GM23248 (cell line): ENCODE data around the gene ZMAT3. TPM values are rescaled to one million over a fixed set of nuclear protein-coding genes. Genes with fewer than 3 reads are reported as not detected.
"Not testable (repeated sequence)": the region's sequence is repeated elsewhere in the genome, so short reads cannot be mapped to it uniquely, and the experiment has no call there.

Experiments used
- DNase-seq: peaks from one replicate; pipeline ENCODE4 v3.0.0-alpha.2; 2015
- H2AFZ ChIP-seq: fragments of 200-600 bp; sonication (generic); 2 replicates; pipeline ENCODE4 v1.6.1; 2016; ENCODE audit warnings: antibody characterized with exemption
- H3F3A ChIP-seq: fragments of 200-600 bp; sonication (generic); 2 replicates; pipeline ENCODE4 v1.6.1; 2016; ENCODE audit warnings: mild to moderate bottlenecking, antibody characterized with exemption, mixed run types; ENCODE audit not compliant: insufficient read depth
- H3K27ac ChIP-seq: fragments of 200-600 bp; sonication (generic); 2 replicates; pipeline ENCODE4 v1.5.1; 2016; ENCODE audit warnings: mild to moderate bottlenecking
- H3K27me3 ChIP-seq: fragments of 200-600 bp; sonication (generic); replicated peaks from 2 replicates; pipeline ENCODE4 v1.6.1; 2016; ENCODE audit warnings: mild to moderate bottlenecking; ENCODE audit not compliant: insufficient read depth
- H3K36me3 ChIP-seq: fragments of 200-600 bp; sonication (generic); 2 replicates; pipeline ENCODE4 v1.6.1; 2016; ENCODE audit warnings: low read depth, mild to moderate bottlenecking
- H3K4me1 ChIP-seq: fragments of 200-600 bp; sonication (generic); 2 replicates; pipeline ENCODE4 v1.6.1; 2016; ENCODE audit warnings: mild to moderate bottlenecking; ENCODE audit not compliant: insufficient read depth
- H3K4me2 ChIP-seq: fragments of 200-600 bp; sonication (generic); one replicate; pipeline ENCODE4 v1.6.1; 2016; ENCODE audit warnings: mild to moderate bottlenecking; ENCODE audit not compliant: unreplicated experiment
- H3K4me3 ChIP-seq: fragments of 200-600 bp; sonication (generic); 2 replicates; pipeline ENCODE4 v1.5.1; 2016; ENCODE audit warnings: mild to moderate bottlenecking
- H3K79me2 ChIP-seq: fragments of 200-600 bp; sonication (generic); 2 replicates; pipeline ENCODE4 v1.6.1; 2016; ENCODE audit warnings: mild to moderate bottlenecking; ENCODE audit not compliant: insufficient read depth
- H3K9ac ChIP-seq: fragments of 200-600 bp; sonication (generic); 2 replicates; pipeline ENCODE4 v1.6.1; 2016; ENCODE audit warnings: mild to moderate bottlenecking
- H3K9me2 ChIP-seq: fragments of 200-600 bp; sonication (generic); 2 replicates; pipeline ENCODE4 v1.6.1; 2016; ENCODE audit warnings: mixed run types, mild to moderate bottlenecking, moderate library complexity; ENCODE audit not compliant: insufficient read depth
- H3K9me3 ChIP-seq: fragments of 200-600 bp; sonication (generic); one replicate; pipeline ENCODE4 v1.6.1; 2017; ENCODE audit warnings: low read depth
- H4K20me1 ChIP-seq: fragments of 200-600 bp; sonication (generic); 2 replicates; pipeline ENCODE4 v1.6.0; 2016; ENCODE audit not compliant: insufficient read depth
- EZH2 ChIP-seq: fragments of 200-600 bp; sonication (generic); IDR thresholded peaks from 2 replicates; pipeline ENCODE4 v1.6.1; 2018; ENCODE audit warnings: antibody characterized with exemption, mild to moderate bottlenecking; ENCODE audit not compliant: insufficient read depth, poor library complexity, severe bottlenecking
- EZH2phosphoT487 ChIP-seq: fragments of 200-600 bp; sonication (generic); IDR thresholded peaks from 2 replicates; pipeline ENCODE4 v1.6.1; 2018; ENCODE audit warnings: antibody characterized with exemption, moderate library complexity, mild to moderate bottlenecking, low read depth; ENCODE audit not compliant: insufficient read depth
- WGBS, 2 experiments: methylation state at CpG; one replicate each; pipeline ENCODE4 v1.1.6; 2015 to 2017; ENCODE audit warnings: low lambda C conversion rate in 2 of 2, low coverage in 1 of 2; ENCODE audit errors: missing lambda C conversion rate in 2 of 2; 5-methylcytosine and 5-hydroxymethylcytosine counted together
- in situ Hi-C: fragments of 300-500 bp; cut with MboI; formaldehyde crosslinking; loops from 2 replicates; pipeline ENCODE4 v1.15.0; 2020
- polyA plus RNA-seq: library from polyadenylated mRNA; unstranded; fragments of >200 nt; fragmentation: Nextera tagmentation; extraction: Ambion mirVana; gene quantifications from 2 replicates; pipeline ENCODE4 v1.2.1, GENCODE V29; 2016
- total RNA-seq: library from RNA; depleted of rRNA; stranded (reverse); fragments of >200 nt; shearing (Covaris generic); gene quantifications from 2 replicates; pipeline ENCODE4 v1.2.3, GENCODE V29; 2014

Gene ZMAT3
- total and polyA plus RNA-seq, 2 experiments from 2014 or later: 23.6 to 40.1 TPM

DNA sequence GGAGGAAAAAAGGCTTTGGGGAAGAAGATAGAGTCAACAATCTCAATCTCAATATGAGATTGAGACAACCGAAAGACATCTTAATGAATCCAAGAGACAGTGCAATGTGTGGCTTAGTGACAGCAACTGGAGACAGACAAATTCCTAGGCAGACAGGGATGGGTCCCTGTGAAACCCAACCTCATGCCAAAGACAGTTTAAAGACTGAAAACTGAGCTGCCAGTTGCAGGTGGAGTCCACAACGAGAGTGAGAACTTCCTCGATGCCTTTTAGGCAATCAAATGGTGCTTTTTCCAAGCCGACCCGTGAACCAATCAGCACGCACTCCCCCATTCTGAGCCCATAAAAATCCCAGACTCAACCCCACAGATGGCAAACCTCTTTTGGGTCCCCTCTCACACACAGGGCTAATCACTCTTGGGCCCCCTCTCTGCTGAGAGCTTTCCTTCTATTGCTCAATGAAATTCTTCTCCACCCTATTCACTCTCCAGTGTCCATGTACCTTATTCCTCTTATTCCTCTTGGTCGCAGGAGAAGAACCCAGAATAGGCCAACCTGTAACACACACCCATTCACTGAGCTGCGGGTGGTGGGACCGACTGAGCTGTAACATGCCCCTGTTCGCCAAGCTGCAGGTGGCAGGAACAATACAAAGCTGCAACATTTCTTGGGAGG, 34.8 kb downstream of the ZMAT3 start:
- 74 to 78% methylated on average over 10 of the region's 10 CpGs for WGBS, 2 experiments

DNA sequence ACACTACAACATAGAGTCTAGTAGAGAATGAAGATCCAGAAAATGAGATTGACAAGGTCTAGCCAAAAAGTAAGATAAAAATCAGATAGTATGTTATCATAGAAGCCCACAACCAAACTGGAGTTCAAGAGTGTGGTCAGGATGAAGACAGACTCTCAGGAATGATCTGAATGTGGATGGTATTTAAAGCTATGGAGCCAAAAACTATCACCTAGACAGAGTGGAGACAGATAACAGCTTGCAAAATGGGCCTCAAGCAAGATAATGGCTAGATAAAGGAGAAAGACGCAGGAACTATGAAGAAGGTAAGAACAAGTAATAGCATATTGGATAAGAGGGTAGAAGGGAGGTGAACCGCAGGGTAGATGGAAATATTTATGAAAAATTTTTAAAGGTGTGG, 35.4 kb downstream of the ZMAT3 start:
- no peaks in the 10 kb centered on the region for H3K9me2 ChIP-seq
- H3K9ac ChIP-seq: no peak overlapping the region
- H3K27me3 ChIP-seq: no peaks in the 10 kb centered on the region
- no peaks in the 10 kb centered on the region for H4K20me1 ChIP-seq
- H3F3A ChIP-seq: peaks cover 37% of the 10 kb centered on the region
- DNase-seq: peak; percentile 20
- peak overlapping the region; percentile 45 for H3K4me2 ChIP-seq
- peaks cover 82% of the 10 kb centered on the region for H3K79me2 ChIP-seq
- no peaks in the 10 kb centered on the region for H3K9me3 ChIP-seq
- TF ChIP-seq EZH2 (no peak), EZH2phosphoT487 (no peak)
- H3K4me3 ChIP-seq: no peak overlapping the region
- peaks cover 53% of the 10 kb centered on the region for H3K4me1 ChIP-seq
- peak overlapping the region; percentile 87 for H3K27ac ChIP-seq
- no peak overlapping the region for H2AFZ ChIP-seq
- H3K36me3 ChIP-seq: no peaks in the 10 kb centered on the region; the same call in 1 of the 2 replicates
- in situ Hi-C loops: loop anchor here (25.0 kb wide), 1 partner anchor 526 kb away; the partner anchor contains the start of gene ACTL6A
- WGBS, 2 experiments: 78 to 87% methylated on average over 2 of the region's 2 CpGs

More for the DNA sequence above, 34.8 kb downstream of the ZMAT3 start:
- peaks cover 83% of the 10 kb centered on the region for H3K79me2 ChIP-seq
- peak overlapping the region; percentile 45 for H3K4me2 ChIP-seq
- H3F3A ChIP-seq: peaks cover 37% of the 10 kb centered on the region
- H3K9me3 ChIP-seq: no peaks in the 10 kb centered on the region
- H3K27ac ChIP-seq: peak overlapping the region; percentile 87
- peak; percentile 2 for DNase-seq
- no peaks in the 10 kb centered on the region for H4K20me1 ChIP-seq
- H3K4me3 ChIP-seq: peak overlapping the region; percentile 58
- no peaks in the 10 kb centered on the region for H3K9me2 ChIP-seq
- no peak for TF ChIP-seq EZH2
- TF ChIP-seq EZH2phosphoT487: no peak
- no peak overlapping the region for H2AFZ ChIP-seq
- no peaks in the 10 kb centered on the region for H3K27me3 ChIP-seq
- peaks cover 53% of the 10 kb centered on the region for H3K4me1 ChIP-seq
- in situ Hi-C loops: loop anchor here (25.0 kb wide), 1 partner anchor 526 kb away; the partner anchor contains the start of gene ACTL6A
- H3K9ac ChIP-seq: no peak overlapping the region
- H3K36me3 ChIP-seq: no peaks in the 10 kb centered on the region; the same call in 1 of the 2 replicates

DNA sequence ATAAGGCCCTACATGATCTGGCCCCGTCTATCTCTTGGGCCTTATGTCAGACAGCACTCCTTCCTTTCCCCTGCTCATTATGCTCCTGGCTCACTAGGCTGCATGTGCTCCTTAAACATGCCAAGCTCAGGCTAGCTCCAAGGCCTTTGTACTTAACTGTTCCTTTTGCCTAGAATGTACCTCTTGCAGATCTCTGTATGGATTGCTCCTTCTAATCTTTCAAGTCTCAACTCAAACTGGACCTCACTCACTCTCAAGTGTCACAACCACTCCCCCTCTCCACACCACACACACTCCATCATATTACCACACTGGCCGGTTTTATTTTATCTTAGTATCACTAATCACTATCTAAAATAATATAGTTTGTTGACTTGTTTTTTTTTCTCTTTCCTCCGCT, 36.4 kb downstream of the ZMAT3 start:
- H2AFZ ChIP-seq: no peak overlapping the region
- 82 to 84% methylated on average over 3 of the region's 3 CpGs for WGBS, 2 experiments
- no peaks in the 10 kb centered on the region for H4K20me1 ChIP-seq
- in situ Hi-C loops: loop anchor here (25.0 kb wide), 1 partner anchor 527 kb away; the partner anchor contains the start of gene ACTL6A
- no peak for DNase-seq
- H3K79me2 ChIP-seq: peaks cover 81% of the 10 kb centered on the region
- no peak overlapping the region for H3K4me3 ChIP-seq
- H3K9me3 ChIP-seq: no peaks in the 10 kb centered on the region
- peaks cover 37% of the 10 kb centered on the region for H3F3A ChIP-seq
- H3K9ac ChIP-seq: no peak overlapping the region
- H3K4me2 ChIP-seq: no peak overlapping the region
- H3K27me3 ChIP-seq: no peaks in the 10 kb centered on the region
- H3K36me3 ChIP-seq: no peaks in the 10 kb centered on the region; the same call in 1 of the 2 replicates
- TF ChIP-seq EZH2 (no peak), EZH2phosphoT487 (no peak)
- H3K4me1 ChIP-seq: peaks cover 53% of the 10 kb centered on the region
- H3K9me2 ChIP-seq: no peaks in the 10 kb centered on the region
- H3K27ac ChIP-seq: peak overlapping the region; percentile 87; the same call in 1 of the 2 replicates

DNA sequence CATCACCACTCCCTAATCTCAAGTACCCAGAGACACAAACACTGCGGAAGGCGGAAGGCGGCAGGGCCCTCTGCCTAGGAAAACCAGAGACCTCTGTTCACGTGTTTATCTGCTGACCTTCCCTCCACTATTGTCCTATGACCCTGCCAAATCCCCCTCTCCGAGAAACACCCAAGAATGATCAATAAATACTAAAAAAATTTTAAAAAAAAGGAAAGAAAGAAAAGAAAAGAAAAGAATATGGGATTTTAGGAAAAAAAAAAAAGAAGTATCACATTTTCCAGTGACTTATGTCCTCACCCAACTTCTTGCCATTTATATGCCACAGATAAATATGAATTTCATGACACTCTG, 38.3 kb downstream of the ZMAT3 start:
- not testable (repeated sequence) for H3K9ac ChIP-seq, H3K9me2 ChIP-seq, H3K36me3 ChIP-seq, H2AFZ ChIP-seq, DNase-seq, H3K9me3 ChIP-seq, H3K27me3 ChIP-seq, H3K4me3 ChIP-seq, H4K20me1 ChIP-seq
- Histone ChIP-seq H3F3A (peaks cover 34% of the 10 kb centered on the region), H3K79me2 (peaks cover 81% of the 10 kb centered on the region), H3K4me1 (peaks cover 48% of the 10 kb centered on the region), H3K27ac (peak overlapping the region; percentile 51), H3K4me2 (peak overlapping the region; percentile 26)
- in situ Hi-C loops: loop anchor here (25.0 kb wide), 1 partner anchor 529 kb away; the partner anchor contains the start of gene ACTL6A
- 47 to 54% methylated on average over 5 of the region's 5 CpGs for WGBS, 2 experiments

DNA sequence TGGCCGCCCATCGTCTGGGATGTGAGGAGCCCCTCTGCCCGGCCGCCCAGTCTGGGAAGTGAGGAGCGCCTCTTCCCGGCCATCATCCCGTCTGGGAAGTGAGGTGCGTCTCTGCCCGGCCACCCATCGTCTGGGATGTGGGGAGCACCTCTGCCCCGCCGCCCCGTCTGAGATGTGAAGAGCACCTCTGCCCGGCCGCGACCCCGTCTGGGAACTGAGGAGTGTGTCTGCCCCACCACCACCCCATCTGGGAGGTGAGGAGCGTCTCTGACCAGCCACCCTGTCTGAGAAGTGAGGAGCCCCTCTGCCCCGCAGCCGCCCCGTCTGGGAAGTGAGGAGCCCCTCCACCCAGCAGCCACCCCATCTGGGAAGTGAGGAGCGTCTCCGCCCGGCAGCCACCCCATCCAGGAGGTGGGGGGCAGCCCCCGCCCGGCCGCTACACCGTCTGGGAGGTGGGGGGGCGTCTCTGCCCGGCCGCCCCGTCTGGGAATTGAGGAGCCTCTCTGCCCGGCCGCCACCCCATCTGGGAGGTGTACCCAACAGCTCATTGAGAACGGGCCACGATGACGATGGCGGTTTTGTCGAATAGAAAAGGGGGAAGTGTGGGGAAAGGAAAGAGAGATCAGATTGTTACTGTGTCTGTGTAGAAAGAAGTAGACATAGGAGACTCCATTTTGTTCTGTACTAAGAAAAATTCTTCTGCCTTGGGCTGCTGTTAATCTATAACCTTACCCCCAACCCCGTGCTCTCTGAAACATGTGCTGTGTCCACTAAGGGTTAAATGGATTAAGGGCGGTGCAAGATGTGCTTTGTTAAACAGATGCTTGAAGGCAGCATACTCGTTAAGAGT, 38.9 kb downstream of the ZMAT3 start:
- not testable (repeated sequence) for H3K27ac ChIP-seq, H2AFZ ChIP-seq
- WGBS, 2 experiments: 87 to 91% methylated on average over 17 to 42 of the region's 42 CpGs

More for the DNA sequence above, 38.9 kb downstream of the ZMAT3 start:
- not testable (repeated sequence) for H3K9me2 ChIP-seq, DNase-seq, H4K20me1 ChIP-seq, H3K9ac ChIP-seq, H3K27me3 ChIP-seq, H3K36me3 ChIP-seq, H3K4me2 ChIP-seq, H3K4me3 ChIP-seq, H3K9me3 ChIP-seq
- H3K79me2 ChIP-seq: peaks cover 81% of the 10 kb centered on the region
- peaks cover 28% of the 10 kb centered on the region for H3F3A ChIP-seq
- in situ Hi-C loops: loop anchor here (25.0 kb wide), 1 partner anchor 530 kb away; the partner anchor contains the start of gene ACTL6A
- peaks cover 46% of the 10 kb centered on the region for H3K4me1 ChIP-seq
